ENCODE data around the gene CYGB.

GRCh38 chr17:76566988-76567431, 29.5 kb upstream of the CYGB start:
- TF ChIP-seq CTCF (IDR thresholded peaks at IDR 0.05; ENCODE audit: borderline replicate concordance, extremely low read depth, low read length, poor library complexity, severe bottlenecking) (no peak), EZH2 (IDR thresholded peaks at IDR 0.05; ENCODE audit: borderline replicate concordance, low read depth, low read length, severe bottlenecking) (no peak)

Data from DND-41 (cell line).